ENCODE results near the gene EYA4.

- TF ChIP-seq, protein P1, sequence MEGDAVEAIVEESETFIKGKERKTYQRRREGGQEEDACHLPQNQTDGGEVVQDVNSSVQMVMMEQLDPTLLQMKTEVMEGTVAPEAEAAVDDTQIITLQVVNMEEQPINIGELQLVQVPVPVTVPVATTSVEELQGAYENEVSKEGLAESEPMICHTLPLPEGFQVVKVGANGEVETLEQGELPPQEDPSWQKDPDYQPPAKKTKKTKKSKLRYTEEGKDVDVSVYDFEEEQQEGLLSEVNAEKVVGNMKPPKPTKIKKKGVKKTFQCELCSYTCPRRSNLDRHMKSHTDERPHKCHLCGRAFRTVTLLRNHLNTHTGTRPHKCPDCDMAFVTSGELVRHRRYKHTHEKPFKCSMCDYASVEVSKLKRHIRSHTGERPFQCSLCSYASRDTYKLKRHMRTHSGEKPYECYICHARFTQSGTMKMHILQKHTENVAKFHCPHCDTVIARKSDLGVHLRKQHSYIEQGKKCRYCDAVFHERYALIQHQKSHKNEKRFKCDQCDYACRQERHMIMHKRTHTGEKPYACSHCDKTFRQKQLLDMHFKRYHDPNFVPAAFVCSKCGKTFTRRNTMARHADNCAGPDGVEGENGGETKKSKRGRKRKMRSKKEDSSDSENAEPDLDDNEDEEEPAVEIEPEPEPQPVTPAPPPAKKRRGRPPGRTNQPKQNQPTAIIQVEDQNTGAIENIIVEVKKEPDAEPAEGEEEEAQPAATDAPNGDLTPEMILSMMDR (IDR thresholded peaks at IDR 0.05; ENCODE audit: low read depth, low read length): no peak
- no peak for TF ChIP-seq POLR2A (IDR thresholded peaks at IDR 0.05; ENCODE audit: extremely low read depth, insufficient read length)
- no peak for TF ChIP-seq MYC (IDR thresholded peaks at IDR 0.05; ENCODE audit: low read depth, low read length)
- TF ChIP-seq MAX (IDR thresholded peaks at IDR 0.05; ENCODE audit: low read depth, low read length): no peak
Measured at GRCh38 chr6:133317704-133318103, 76.5 kb downstream of the EYA4 start.
